SK-N-SH treated with all-trans-retinoic acid at 6 μM for 48 hours (cell line): Measurements from ENCODE around the gene NOSTRIN.

Experiments used
- ARNTL ChIP-seq: fragments of 450-650 bp; formaldehyde crosslinking; IDR thresholded peaks from 2 replicates; pipeline ENCODE4 v1.5.0; 2020; ENCODE audit warnings: low read depth, mild to moderate bottlenecking, moderate library complexity, borderline replicate concordance
- CSDC2 ChIP-seq: fragments of 250-450 bp; sonication (Bioruptor Pico); IDR thresholded peaks from 2 replicates; pipeline ENCODE4 v1.5.0; 2020; ENCODE audit warnings: mild to moderate bottlenecking, moderate library complexity
- ESRRG ChIP-seq: fragments of 250-450 bp; sonication (Bioruptor Pico); IDR thresholded peaks from 2 replicates; pipeline ENCODE4 v1.6.1; 2021; ENCODE audit warnings: mild to moderate bottlenecking
- OSR1 ChIP-seq: fragments of 250-450 bp; sonication (Bioruptor Pico); IDR thresholded peaks from 2 replicates; pipeline ENCODE4 v1.8.0; 2022; ENCODE audit warnings: moderate library complexity, mild to moderate bottlenecking, inconsistent platforms
- PATZ1 ChIP-seq: fragments of 250-450 bp; sonication (Bioruptor Pico); IDR thresholded peaks from 2 replicates; pipeline ENCODE4 v1.8.0; 2020; ENCODE audit warnings: mild to moderate bottlenecking, moderate library complexity, borderline replicate concordance
- RARB ChIP-seq: fragments of 250-450 bp; sonication (Bioruptor Pico); IDR thresholded peaks from 2 replicates; pipeline ENCODE4 v1.8.0; 2021; ENCODE audit warnings: mild to moderate bottlenecking, moderate library complexity
- TCF4 ChIP-seq: fragments of 250-450 bp; sonication (Bioruptor Pico); IDR thresholded peaks from 2 replicates; pipeline ENCODE4 v1.8.0; 2021; ENCODE audit warnings: mild to moderate bottlenecking, moderate library complexity, borderline replicate concordance
- ZNF565 ChIP-seq: fragments of 450-650 bp; formaldehyde crosslinking; conservative IDR thresholded peaks from 2 replicates; pipeline ENCODE4 v1.5.0; 2020; ENCODE audit warnings: low read depth, mild to moderate bottlenecking, moderate library complexity
- TF ChIP-seq, protein P1 (sequence below): fragments of 250-450 bp; sonication (Bioruptor Pico); IDR thresholded peaks from 2 replicates; pipeline ENCODE4 v1.5.1; 2021; ENCODE audit warnings: mild to moderate bottlenecking, moderate library complexity

GRCh38 chr2:168858146-168858545, 55.7 kb downstream of the NOSTRIN start:
- TF ChIP-seq TCF4: no peak
- TF ChIP-seq ARNTL (CRISPR knock-in tag): no peak
- no peak for TF ChIP-seq CSDC2 (CRISPR knock-in tag)
- no peak for TF ChIP-seq ESRRG
- TF ChIP-seq RARB (CRISPR knock-in tag): no peak
- no peak for TF ChIP-seq OSR1
- TF ChIP-seq, protein P1, sequence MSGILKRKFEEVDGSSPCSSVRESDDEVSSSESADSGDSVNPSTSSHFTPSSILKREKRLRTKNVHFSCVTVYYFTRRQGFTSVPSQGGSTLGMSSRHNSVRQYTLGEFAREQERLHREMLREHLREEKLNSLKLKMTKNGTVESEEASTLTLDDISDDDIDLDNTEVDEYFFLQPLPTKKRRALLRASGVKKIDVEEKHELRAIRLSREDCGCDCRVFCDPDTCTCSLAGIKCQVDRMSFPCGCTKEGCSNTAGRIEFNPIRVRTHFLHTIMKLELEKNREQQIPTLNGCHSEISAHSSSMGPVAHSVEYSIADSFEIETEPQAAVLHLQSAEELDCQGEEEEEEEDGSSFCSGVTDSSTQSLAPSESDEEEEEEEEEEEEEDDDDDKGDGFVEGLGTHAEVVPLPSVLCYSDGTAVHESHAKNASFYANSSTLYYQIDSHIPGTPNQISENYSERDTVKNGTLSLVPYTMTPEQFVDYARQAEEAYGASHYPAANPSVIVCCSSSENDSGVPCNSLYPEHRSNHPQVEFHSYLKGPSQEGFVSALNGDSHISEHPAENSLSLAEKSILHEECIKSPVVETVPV (CRISPR knock-in tag): no peak
- TF ChIP-seq PATZ1 (CRISPR knock-in tag): no peak
- no peak for TF ChIP-seq ZNF565 (CRISPR knock-in tag)
